Measurements from ENCODE around the gene DNLZ.
"Not testable (repeated sequence)": the region's sequence is repeated elsewhere in the genome, so short reads cannot be mapped to it uniquely, and the experiment has no call there.

Gene DNLZ

GRCh38 chr9:136328622-136329041, 34.9 kb downstream of the DNLZ start:
- DNase-seq, result peak; percentile 82

DNA sequence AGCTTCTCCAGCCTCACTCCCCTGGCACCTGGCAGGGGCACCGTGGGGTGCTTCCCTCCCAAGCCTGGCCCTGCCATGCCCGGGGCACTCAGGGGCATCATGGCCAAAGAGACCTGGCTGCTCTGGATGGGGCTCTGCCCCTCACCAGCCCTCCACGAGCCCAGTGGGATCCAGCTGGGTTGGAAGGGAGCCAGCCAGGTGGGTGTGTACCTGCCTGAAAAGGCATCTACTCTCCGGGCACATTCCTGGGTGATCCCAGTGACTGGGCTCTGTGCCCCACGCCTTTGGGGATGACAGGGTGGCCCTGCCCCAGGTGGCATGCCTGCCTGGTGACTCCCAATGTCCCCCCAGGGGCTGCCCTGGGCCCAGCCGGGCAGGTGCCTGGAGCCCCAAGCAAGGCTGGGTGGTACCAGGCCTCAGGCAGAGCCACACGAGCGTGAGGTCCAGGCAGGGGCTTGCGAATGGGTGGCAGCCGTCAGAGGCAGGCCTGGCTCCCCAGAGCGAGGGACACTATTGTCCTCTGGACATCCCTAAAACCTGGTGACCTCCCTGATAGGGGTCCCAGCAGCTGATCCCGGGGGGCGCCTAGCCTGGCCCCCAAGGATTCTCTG, 35.4 kb downstream of the DNLZ start:
- no peak for DNase-seq

GRCh38 chr9:136327304-136327974, 36.1 kb downstream of the DNLZ start, which contains the start of gene GPSM1:
TSS of gene GPSM1 (plus strand) at chr9:136327539. CDS start at chr9:136327696, 157 bp downstream.
- peak; percentile 81 for DNase-seq

DNA sequence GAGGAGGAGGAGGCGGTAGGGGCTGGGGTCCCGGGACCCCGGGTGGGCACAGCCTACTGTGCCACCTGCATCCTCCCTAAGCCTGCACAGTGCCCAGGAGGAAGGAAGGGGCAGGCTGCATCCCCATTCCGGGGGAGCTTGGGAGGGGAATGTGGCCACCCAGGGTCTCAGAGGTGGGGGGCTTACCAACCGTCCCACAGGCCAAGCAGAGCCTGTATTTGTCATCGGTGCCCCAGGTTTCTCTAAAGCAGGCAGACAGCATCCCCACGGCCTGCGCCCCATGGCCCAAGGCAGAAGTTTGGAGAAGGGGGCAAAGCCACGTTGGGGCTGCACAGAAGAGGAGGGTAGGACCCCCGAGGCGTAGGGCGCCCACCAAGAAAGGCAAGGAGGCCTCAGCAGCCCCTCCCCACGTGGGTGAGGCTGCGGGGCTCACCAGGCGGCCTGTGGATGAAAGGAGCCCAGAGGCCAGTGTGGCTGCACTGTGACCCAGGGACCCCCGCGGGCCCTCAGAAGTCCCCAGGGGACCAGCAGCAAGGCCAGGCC, 36.7 kb downstream of the DNLZ start:
- DNase-seq, result no peak

DNA sequence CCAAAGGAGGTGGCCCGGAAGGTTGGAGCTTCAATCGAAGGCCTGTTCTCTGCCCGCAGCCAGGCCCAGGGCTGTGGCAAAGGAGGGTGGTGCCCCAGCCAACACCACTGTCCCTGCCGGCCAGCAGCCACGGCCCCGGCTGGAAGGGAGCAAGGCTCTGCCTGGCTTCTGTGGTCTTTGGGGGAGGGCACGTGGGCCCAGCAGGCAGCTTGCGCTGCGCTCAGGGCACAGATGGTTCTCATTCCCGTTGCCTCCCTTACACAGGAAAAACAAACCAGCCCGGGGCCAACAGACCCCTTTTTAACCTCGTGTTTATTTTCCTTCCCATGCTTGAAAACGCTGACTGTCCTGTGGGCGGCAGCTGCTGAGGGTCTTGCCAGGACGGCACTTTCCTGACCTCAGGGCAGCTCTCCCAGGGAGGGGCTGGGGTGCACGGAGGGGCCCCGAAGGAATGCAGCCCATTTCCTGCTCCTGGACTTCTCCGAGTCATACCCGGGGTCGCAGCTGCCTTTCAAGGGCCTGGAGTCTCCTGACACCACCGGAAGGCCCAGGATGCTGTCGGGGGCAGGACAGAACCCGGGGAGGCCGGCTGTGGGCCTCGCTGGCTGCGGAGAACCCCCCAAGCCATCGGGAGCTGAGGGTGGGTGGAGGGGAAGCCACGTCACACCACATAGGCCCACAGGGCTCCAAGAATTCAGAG, 37.3 kb downstream of the DNLZ start:
- DNase-seq, result peak; percentile 81

DNA sequence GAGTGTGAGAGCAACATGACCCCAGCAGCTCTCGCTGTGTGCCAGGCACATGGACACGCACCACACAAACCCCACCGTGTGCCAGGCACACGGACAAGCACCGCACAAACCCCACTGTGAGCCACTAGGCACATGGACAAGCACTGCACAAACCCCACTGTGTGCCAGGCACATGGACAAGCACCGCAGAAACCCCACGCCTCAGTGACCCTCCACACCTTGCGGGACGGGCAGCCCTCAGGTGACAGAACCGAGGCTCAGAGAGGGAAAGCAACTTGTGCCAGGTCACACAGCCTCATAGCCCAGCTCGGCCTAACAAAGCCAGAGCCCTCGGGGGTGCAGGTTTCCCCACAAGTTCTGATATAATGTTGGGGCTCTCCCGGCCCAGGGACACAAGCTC, 38.2 kb downstream of the DNLZ start:
- no peak for DNase-seq

GRCh38 chr9:136324501-136325300, 38.8 kb downstream of the DNLZ start:
- no peak for DNase-seq

DNA sequence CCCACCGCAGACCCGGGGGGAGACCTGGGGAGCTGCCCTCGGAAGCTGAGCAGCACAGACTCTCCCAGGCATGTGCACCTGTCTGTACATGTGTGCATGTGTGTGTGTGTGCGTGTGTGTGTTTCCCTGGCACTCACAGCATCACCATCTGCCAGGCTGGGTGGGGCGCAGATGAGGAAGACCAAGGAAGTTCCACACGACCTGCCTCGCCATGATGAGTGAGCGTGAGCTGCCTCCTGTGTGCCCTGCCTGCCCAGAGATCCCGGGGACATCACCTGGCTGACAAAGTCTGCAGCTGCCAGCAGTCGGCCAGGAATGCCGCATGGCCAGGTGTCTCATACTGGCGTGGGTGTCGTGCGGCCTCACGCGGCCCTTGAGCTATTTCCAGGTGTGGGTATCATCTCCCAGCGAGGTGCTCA, 40.2 kb downstream of the DNLZ start:
- DNase-seq, result no peak

- DNase-seq, result no peak
These were observed 40.7 kb downstream of the DNLZ start for GRCh38 chr9:136322756-136323330.

DNA sequence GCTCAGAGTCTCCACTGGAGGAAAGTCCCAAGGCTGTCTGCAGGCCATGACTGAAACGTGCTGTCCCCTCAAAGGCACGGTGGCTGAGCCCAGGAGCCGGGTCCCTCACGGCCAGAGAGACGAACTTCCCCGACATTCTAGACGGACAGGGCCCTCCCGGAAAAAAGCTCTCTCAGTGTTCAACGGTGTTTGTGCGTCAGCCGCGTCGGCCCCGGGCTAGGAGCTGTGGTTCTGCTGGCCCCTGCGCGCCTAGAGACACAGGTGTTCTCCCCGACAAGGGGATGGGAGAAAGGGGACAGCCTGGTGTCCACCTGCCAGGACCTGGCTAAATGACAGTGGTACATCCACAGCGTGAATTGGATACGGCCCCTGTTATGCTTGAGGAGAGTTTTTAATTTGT, 42.0 kb downstream of the DNLZ start:
- DNase-seq, result no peak

DNA sequence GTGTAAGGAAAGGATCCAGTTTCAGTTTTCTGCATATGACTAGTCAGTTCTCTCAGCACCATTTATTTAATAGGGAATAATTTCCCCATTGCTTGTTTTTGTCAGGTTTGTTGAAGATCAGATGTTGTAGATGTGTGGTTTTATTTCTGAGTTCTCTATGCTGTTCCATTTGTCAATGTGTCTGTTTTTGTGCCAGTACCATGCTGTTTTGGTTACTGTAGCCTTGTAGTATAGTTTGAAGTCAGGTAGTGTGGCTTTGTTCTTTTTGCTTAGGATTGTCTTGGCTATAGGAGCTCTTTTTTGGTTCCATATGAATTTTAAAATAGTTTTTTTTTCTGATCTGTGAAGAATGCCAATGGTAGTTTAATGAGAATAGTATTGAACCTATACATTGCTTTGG, 42.6 kb downstream of the DNLZ start:
- not testable (repeated sequence) for DNase-seq

- not testable (repeated sequence) for DNase-seq
These were observed 43.6 kb downstream of the DNLZ start for GRCh38 chr9:136319955-136320354.

DNA sequence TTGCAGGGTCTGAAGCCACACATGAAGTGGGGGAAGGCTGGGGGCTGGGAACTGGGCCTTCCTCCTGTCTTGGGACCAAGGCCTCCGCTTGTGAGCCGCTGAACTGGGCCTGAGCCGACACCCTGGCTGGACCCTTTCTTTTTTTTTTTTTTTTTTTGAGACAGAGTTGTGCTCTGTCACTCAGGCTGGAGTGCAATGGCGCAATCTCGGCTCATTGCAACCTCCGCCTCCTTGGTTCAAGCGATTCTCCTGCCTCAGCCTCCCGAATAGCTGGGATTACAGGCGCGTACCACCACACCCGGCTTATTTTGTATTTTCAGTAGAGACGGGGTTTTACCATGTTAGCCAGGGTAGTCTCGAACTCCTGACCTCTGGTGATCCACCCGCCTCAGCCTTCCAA, 44.3 kb downstream of the DNLZ start:
- DNase-seq, result not testable (repeated sequence)

DNA sequence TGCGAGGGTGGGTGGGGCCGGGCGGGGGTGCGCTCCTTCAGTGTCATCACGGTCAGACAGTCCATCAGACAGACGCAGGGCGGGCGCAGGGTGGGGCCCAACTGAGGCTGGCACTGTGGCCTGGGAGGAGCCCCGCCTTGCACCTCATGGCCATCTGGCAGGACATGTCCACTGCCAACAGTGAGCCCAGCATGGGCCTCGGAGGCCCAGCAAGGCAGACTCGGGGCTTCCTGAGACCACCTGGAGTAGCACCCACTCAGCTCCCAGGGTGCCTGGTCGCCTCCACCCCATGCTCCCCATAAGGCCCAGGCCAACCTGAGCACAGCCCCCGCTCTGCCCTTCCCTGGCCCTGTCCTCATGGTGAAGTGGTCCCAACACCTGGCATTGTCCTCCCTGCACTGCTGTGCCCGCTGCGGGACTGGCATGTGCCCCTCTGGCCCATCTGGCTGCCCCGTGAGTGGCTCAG, 44.7 kb downstream of the DNLZ start:
- DNase-seq, result no peak

DNA sequence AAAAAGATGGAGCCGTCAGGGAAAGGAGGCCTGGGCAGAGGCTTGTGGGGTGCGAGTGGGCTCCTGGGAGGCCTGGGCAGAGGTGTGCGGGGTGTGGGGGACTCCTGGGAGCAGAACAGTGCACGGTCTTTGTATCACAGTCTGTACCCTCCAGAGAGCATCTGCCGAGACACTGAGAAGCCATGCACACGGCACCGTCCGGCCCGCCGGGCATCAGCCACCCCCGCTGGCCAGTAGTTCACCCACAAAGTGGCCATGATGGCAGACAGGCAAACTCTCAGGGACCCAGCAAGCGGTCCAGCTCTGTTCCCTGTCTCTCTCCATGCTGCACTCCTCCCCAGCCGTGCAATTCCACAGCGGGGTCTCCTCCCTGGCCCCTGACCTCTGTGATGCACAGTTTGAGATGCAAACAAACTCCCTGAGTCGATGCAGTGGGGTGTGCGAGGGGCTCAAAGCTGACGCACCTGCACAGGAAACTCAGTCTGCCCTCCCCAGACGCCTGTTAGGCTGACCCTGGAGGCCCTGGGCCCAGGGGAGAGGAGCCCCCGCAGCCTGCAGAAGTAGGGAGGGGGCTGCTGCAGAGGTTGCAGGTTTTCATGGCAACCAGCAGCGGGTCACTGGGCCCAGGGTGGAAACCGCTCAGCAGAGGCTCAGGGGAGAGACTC, 45.3 kb downstream of the DNLZ start:
- DNase-seq, result no peak

- DNase-seq, result no peak
These were observed 45.8 kb downstream of the DNLZ start for GRCh38 chr9:136317695-136318094.

DNA sequence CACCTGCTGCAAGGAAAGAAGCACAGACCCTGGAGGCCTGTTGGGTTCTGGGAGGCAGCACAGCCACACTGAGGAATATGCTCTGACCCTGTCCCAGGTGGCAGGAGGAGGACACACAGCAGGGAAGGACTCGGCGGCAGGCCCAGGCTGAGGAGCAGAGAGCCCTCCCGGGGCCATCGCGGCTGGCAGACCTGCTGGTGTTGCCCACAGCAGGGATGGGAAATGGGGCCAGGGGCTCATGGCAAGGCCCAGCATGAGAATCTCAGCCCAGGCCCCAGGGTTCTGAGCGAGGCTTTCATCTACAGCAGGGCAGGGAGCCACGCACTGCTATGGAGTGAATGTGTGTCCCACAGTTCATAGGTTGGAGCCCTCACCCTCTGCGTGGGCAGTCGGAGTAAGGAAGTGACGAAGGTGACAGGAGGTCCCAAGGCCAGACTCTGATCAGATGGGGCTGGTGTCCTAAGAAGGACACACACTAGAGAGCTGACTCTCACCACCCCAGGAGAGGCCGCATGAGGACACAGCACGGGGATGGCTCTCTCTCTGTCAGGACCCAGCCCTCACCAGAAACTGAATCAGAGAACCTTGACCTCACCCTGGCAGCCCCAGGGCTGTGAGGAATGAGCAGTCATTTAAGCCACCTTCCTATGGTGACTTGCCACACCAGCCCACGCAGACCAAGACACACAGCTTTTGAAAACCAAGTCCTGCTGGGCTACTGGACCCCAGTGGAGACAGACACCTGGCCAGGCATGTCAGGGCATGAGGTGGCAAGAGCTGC, 46.5 kb downstream of the DNLZ start:
- DNase-seq, result no peak

- DNase-seq, result no peak
These were observed 47.2 kb downstream of the DNLZ start for GRCh38 chr9:136316271-136316751.

GRCh38 chr9:136314944-136315343, 48.6 kb downstream of the DNLZ start:
- no peak for DNase-seq

GRCh38 chr9:136314056-136314416, 49.5 kb downstream of the DNLZ start:
- DNase-seq, result no peak
